Nephron (organoid): ENCODE measurements around the gene HSD3B2.

Experiments
- H3K27ac Mint-ChIP-seq, 3 experiments: 2 replicates each; pipeline ENCODE4 v1.8.0; 2020; ENCODE audit warnings: mixed read lengths in 3 of 3, mild to moderate bottlenecking in 2 of 3, moderate library complexity in 1 of 3
- H3K27me3 Mint-ChIP-seq: 2 replicates; pipeline ENCODE4 v1.8.0; 2021; ENCODE audit warnings: low read depth, mild to moderate bottlenecking, moderate library complexity, mixed read lengths
- H3K36me3 Mint-ChIP-seq: 2 replicates; pipeline ENCODE4 v1.8.0; 2020; ENCODE audit warnings: low read depth, mixed read lengths
- H3K4me1 Mint-ChIP-seq: 2 replicates; pipeline ENCODE4 v1.8.0; 2020; ENCODE audit warnings: mixed read lengths
- H3K4me3 Mint-ChIP-seq, 3 experiments: 2 replicates each; pipeline ENCODE4 v1.8.0; 2020; ENCODE audit warnings: mild to moderate bottlenecking in 3 of 3, mixed read lengths in 3 of 3, moderate library complexity in 2 of 3
- H3K9me3 Mint-ChIP-seq: 2 replicates; pipeline ENCODE4 v1.8.0; 2020; ENCODE audit warnings: mixed read lengths
- CTCF ChIP-seq, 3 experiments: fragments of 200-600 bp; sonication (generic); IDR thresholded peaks; one replicate each; pipeline ENCODE4 v1.5.0; 2021; ENCODE audit warnings: antibody characterized with exemption in 3 of 3; ENCODE audit not compliant: unreplicated experiment in 3 of 3

The HSD3B2 gene

GRCh38 chr1:119404736-119405135 is 10.2 kb upstream of the HSD3B2 start:
- Mint-ChIP-seq H3K4me3 (no peak overlapping the region), H3K27me3 (no peaks in the 10 kb centered on the region), H3K4me1 (no peaks in the 10 kb centered on the region), H3K9me3 (peaks cover 25% of the 10 kb centered on the region), H3K36me3 (peaks cover 3% of the 10 kb centered on the region), H3K27ac (no peak overlapping the region)
- no peak for TF ChIP-seq CTCF (IDR thresholded peaks at IDR 0.05; ENCODE audit: unreplicated experiment in 3 of 3)

GRCh38 chr1:119409731-119410130 is 5.2 kb upstream of the HSD3B2 start:
- H3K27ac Mint-ChIP-seq = no peak overlapping the region
- H3K36me3 Mint-ChIP-seq = no peaks in the 10 kb centered on the region
- H3K4me1 Mint-ChIP-seq = no peaks in the 10 kb centered on the region
- H3K4me3 Mint-ChIP-seq = no peak overlapping the region
- H3K27me3 Mint-ChIP-seq = no peaks in the 10 kb centered on the region
- H3K9me3 Mint-ChIP-seq = peaks cover 10% of the 10 kb centered on the region
- no peak for TF ChIP-seq CTCF (IDR thresholded peaks at IDR 0.05; ENCODE audit: unreplicated experiment in 3 of 3)

- H3K4me1 Mint-ChIP-seq = no peaks in the 10 kb centered on the region
- no peak overlapping the region for H3K27ac Mint-ChIP-seq
- no peak for TF ChIP-seq CTCF (IDR thresholded peaks at IDR 0.05; ENCODE audit: unreplicated experiment in 3 of 3)
- no peak overlapping the region for H3K4me3 Mint-ChIP-seq
- no peaks in the 10 kb centered on the region for H3K36me3 Mint-ChIP-seq
- no peaks in the 10 kb centered on the region for H3K27me3 Mint-ChIP-seq
- H3K9me3 Mint-ChIP-seq = peaks cover 3% of the 10 kb centered on the region
These were observed 4.0 kb upstream of the HSD3B2 start for GRCh38 chr1:119410961-119411360.

- TF ChIP-seq CTCF (IDR thresholded peaks at IDR 0.05; ENCODE audit: unreplicated experiment in 3 of 3) = no peak
- Mint-ChIP-seq H3K27ac (no peak overlapping the region), H3K9me3 (no peaks in the 10 kb centered on the region)
These were observed 1.2 kb downstream of the HSD3B2 start for GRCh38 chr1:119416006-119416640.

GRCh38 chr1:119419109-119419508 is 4.2 kb downstream of the HSD3B2 start:
- H3K27me3 Mint-ChIP-seq = no peaks in the 10 kb centered on the region
- H3K4me1 Mint-ChIP-seq = no peaks in the 10 kb centered on the region
- H3K4me3 Mint-ChIP-seq = no peak overlapping the region
- TF ChIP-seq CTCF (IDR thresholded peaks at IDR 0.05; ENCODE audit: unreplicated experiment in 3 of 3) = no peak
- H3K9me3 Mint-ChIP-seq = no peaks in the 10 kb centered on the region
- no peak overlapping the region for H3K27ac Mint-ChIP-seq
- no peaks in the 10 kb centered on the region for H3K36me3 Mint-ChIP-seq

More at GRCh38 chr1:119416006-119416640, 1.2 kb downstream of the HSD3B2 start:
- Mint-ChIP-seq H3K36me3 (no peaks in the 10 kb centered on the region), H3K4me1 (no peaks in the 10 kb centered on the region), H3K27me3 (no peaks in the 10 kb centered on the region), H3K4me3 (no peak overlapping the region)

GRCh38 chr1:119420638-119421037 is 5.7 kb downstream of the HSD3B2 start:
- Mint-ChIP-seq H3K27me3 (no peaks in the 10 kb centered on the region), H3K4me3 (no peak overlapping the region), H3K9me3 (no peaks in the 10 kb centered on the region), H3K4me1 (no peaks in the 10 kb centered on the region), H3K27ac (no peak overlapping the region), H3K36me3 (no peaks in the 10 kb centered on the region)
- no peak for TF ChIP-seq CTCF (IDR thresholded peaks at IDR 0.05; ENCODE audit: unreplicated experiment in 3 of 3)
